OCI-LY3 (cell line): ENCODE measurements around the gene CCDC59.

ENCODE experiments used
- CTCF ChIP-seq: fragments of 200-600, 300-600 bp; sonication (generic); IDR thresholded peaks from 2 replicates; pipeline ENCODE4 v1.5.1; 2014; ENCODE audit warnings: antibody characterized with exemption, low read length, low read depth
- EZH2phosphoT487 ChIP-seq: fragments of 200-600 bp; shearing (Covaris generic); IDR thresholded peaks from 2 replicates; pipeline ENCODE4 v1.6.1; 2018; ENCODE audit warnings: antibody characterized with exemption, mixed run types, low read depth

DNA sequence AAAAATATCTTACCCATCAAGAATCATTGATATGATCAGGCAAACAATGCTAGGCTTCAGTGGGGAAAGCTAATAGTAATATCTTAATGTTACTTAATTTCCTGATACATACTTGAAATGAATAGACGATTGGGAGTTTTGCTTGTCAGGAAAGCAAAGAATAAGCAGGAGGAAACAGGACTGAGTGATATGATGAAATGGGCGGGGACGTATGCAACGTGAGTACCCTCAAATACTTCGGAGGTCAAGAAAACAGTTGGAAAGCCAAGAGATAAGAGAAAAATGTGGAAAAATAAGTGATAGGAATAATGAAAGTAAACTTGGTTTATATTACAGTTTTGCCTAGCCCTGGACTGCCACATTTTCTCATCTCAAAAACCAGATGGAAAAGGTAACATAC, 49.3 kb upstream of the CCDC59 start:
- TF ChIP-seq CTCF (no peak), EZH2phosphoT487 (no peak)
